ENCODE results near the gene IQGAP3.

DNA sequence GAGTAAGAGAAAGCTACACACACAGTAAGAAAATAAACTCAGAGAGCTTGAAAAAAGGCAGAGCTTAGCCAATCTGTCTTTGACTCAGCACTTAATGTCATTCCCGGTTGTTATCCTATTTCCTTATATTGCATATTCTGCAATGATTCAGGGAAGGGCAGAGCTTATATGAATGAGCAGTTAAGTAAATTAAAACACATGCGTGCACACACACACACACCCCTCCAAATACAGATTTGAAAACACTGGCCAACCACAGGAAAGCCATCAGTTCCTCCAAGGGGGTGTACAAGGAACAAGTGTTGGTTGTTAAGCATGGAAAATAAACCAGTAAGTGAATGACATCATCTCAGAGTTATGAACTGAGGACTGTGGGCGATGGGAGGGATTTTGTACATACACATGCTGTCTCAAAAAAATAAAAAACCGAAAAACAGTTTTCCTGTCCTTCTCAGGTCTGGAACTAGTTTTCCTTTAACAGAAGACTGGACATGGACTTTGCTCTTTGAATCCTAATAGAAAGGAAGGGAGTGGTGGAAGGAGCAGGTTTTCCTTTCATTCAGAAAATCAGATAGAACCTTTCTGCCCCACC is 1.0 kb downstream of the IQGAP3 start:
- TF ChIP-seq, protein P1, sequence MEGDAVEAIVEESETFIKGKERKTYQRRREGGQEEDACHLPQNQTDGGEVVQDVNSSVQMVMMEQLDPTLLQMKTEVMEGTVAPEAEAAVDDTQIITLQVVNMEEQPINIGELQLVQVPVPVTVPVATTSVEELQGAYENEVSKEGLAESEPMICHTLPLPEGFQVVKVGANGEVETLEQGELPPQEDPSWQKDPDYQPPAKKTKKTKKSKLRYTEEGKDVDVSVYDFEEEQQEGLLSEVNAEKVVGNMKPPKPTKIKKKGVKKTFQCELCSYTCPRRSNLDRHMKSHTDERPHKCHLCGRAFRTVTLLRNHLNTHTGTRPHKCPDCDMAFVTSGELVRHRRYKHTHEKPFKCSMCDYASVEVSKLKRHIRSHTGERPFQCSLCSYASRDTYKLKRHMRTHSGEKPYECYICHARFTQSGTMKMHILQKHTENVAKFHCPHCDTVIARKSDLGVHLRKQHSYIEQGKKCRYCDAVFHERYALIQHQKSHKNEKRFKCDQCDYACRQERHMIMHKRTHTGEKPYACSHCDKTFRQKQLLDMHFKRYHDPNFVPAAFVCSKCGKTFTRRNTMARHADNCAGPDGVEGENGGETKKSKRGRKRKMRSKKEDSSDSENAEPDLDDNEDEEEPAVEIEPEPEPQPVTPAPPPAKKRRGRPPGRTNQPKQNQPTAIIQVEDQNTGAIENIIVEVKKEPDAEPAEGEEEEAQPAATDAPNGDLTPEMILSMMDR (IDR thresholded peaks at IDR 0.05; ENCODE audit: low read length): no peak
- TF ChIP-seq EZH2 (optimal IDR thresholded peaks at IDR 0.05; ENCODE audit: low read depth, low read length): no peak
